Suppressor macrophage treated with lipopolysaccharide for 1 hour (primary cell): Measurements from ENCODE around the gene TMEM72.
A peak's percentile ranks its signal among the peaks of the same experiment; 100 is the strongest.

Source experiments
- DNase-seq, 3 donors: peaks; one replicate each; pipeline ENCODE4 v3.0.0-alpha.2; 2020 to 2022

TMEM72 gene

DNA sequence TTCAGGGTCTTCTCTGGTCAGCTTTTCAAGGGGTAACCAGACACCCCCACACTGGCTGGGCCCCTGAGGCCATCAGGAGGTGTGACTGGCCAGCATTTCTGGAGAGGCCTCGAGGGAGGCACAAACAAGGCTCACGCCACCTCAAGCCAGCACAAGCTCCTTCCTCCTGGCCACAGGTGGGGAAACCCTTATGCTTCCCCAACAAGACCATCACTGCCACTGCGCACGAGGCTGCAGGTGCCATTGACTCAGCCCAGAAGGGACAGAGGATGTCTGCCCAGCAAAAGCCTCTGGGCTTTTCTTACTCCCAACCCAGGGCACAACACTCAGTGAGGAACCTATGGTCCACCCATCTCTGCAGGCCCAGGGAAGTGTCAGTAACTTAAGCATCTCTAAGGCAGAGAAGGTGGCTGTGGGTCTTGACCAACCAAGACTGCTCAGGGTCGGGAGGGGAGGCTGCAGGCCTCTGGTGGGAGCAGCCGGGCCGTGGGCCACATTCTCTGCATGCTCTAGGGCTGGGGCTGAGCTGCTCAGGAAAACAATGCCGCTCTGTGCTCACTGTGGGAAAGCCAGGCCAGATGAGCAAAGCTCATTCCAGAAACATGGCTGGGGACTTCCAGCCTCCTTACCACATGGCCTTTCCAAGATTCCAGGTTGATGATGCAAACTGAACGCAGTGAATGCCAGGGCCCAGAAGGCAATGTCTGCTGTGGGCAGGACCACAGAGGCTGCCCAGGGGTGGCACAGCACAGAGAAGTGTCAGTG lies 24.2 kb downstream of the TMEM72 start:
- peak in 1 of 3 donors; percentile 37 for DNase-seq

- DNase-seq = no peak
Measured at GRCh38 chr10:44935966-44936295, 24.8 kb downstream of the TMEM72 start.

DNA sequence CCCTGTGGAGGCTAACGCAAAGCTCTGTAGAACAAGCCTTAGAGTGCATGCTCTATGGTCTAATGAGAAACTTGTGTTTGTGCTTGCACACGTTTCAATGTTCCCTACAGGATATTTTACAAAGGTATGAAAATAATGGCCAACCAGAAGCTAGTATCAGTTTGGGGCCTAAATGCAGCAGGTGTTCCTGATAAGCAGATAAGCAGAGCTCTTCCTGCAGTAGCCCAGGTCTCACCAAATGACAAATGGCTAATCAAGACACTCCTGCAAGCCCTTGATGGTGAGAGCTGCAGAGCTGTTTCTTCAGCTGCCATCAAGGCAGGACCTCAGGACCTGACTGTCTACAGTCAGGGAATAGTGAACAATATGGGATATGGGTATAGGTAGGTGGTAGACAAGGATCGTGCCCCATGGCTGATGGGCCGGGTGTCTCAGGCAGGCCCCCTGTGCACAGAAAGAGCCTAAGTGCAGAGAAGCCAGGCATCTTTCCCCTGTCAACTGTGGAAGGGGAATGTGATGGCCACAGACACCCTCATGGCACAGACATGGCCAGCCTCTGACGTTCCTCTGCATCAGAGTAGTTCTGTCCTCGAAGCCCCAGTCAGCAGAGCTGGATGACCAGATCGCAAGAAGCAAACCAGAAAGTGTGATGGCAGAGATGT lies 25.3 kb downstream of the TMEM72 start:
- DNase-seq = no peak

- DNase-seq = peak in 2 of 3 donors; percentile 48 to 74
Measured at GRCh38 chr10:44937196-44938005, 26.3 kb downstream of the TMEM72 start.

GRCh38 chr10:44938956-44939355 lies 27.8 kb downstream of the TMEM72 start:
- peak in 2 of 3 donors; percentile 60 to 76 for DNase-seq

- peak; percentile 56 to 79 (median 71) for DNase-seq
Measured at GRCh38 chr10:44939691-44940401, 28.7 kb downstream of the TMEM72 start.

DNA sequence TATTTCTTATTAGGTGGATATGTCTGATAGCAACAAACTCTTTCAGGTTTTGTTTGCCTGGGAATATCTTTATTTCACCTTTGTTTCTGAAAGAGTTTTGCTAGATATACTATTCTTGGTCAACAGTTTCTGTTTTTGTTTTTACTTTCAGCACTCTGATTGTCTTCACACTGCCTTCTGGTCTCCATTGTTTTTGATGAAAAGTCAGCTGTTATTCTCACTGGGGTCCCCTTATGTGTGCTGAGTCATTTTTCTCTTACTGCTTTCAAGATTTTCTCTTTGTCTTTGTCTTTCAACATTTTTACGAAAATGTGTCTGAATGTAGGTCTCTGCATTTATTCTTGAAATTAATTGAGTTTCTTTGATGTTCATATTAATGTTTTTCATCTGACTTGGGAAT lies 33.2 kb downstream of the TMEM72 start:
- no peak for DNase-seq

DNA sequence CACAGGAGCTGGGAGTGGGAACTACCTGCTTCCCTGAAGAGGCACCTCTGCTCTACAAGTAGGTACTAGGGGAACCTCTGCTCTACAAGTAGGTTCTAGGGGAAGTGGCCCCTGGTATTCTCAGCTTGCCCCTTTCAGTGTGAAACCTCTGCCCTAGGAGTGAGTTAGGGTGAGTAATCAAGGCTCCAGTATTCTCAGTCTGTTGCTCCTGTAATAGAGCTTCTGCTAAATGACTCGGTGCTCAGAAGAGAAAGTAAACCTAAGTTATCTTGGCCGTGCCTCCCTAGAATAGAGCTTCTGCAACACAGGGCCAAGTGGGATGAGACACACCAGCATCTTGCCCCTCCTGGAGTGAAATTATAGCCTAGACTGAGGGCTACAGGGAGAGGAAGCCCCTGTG lies 35.1 kb downstream of the TMEM72 start:
- peak; percentile 71 to 89 (median 77) for DNase-seq

- DNase-seq = peak; percentile 90 to 98 (median 94)
Measured at GRCh38 chr10:44947371-44948152, 36.4 kb downstream of the TMEM72 start.

DNA sequence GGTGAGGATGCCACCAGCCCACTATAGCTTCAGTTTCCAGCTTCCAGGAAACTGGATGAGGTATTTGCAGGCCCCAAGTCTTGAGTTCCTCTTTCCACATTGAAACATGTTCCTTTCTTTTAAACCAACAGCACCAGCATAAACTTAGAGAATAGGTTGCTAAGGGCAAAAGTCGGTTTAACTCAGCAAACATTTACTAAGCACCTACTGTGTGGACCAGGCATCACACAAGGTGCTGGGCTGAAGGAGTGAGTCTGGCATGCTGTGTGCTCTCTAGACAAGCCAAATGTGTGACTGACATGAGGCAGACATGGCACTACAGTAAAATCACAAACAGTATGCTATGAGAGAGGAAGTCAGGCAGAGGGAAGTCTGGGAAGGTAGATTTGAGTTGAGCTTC lies 37.5 kb downstream of the TMEM72 start:
- DNase-seq = peak in 2 of 3 donors; percentile 51 to 68

- no peak for DNase-seq
Measured at GRCh38 chr10:44949127-44949802, 38.1 kb downstream of the TMEM72 start.

DNA sequence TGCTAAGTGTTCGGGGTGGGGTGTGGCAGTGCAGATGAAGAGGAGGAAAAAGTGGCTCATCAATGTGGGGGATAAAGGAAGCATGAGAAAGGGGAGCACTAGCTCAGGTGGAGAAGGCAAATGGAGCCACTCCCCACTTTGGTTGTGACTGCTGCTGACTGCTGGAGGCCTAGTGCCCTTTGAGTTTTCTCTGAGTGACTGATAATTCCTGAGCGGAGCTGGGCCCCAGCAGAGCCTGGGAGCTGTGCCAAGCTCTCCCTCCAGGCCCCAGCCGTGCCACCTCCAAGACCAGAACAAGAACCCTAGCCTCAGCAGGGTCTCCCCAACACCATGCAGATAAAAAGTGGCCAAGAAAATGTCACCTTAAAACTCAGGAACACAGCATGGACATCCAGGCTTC lies 38.8 kb downstream of the TMEM72 start:
- no peak for DNase-seq

GRCh38 chr10:44950326-44951225 lies 39.4 kb downstream of the TMEM72 start:
- no peak for DNase-seq

GRCh38 chr10:44951576-44952226 lies 40.6 kb downstream of the TMEM72 start:
- DNase-seq = no peak

DNA sequence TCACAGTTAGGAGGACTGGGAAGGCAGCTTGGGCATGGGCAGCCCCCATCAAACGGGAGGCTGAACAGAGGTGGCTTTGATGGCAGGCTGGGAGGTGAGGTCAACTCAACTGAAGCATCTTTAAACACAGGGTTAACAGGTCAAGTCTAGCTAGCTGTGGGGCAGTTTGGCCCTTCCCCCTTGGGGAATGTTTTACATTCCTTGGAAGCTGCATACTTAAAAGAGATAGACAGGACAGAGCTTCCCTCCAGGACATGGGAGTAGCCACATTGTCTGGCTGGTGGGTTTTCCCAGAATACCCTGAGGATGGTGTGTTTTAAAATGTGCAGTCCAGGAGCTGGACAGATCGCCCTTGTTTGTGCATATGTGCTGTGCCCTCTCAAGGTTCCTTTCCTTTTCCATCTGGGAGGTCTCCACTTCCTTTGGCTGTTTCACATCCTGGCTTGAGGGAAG lies 41.7 kb downstream of the TMEM72 start:
- no peak for DNase-seq

DNA sequence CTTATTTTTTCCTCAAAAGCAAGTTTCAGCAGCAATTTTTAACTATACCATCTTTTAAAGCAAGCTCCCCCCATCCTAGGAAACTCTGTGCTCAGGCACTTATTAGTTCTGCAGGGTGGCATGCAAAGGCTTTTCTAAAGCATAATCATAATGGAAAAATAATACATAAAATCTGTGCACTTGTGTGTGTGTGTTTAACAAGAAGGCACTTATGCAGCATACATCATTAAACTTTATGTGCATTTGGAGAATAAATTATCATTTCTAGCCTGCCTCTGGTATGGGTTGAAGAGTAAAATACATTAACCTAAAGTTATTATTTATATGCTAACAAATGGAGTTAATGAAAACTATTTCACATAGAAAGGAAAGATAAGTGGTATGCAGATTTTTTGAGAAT lies 42.9 kb downstream of the TMEM72 start:
- DNase-seq = no peak

DNA sequence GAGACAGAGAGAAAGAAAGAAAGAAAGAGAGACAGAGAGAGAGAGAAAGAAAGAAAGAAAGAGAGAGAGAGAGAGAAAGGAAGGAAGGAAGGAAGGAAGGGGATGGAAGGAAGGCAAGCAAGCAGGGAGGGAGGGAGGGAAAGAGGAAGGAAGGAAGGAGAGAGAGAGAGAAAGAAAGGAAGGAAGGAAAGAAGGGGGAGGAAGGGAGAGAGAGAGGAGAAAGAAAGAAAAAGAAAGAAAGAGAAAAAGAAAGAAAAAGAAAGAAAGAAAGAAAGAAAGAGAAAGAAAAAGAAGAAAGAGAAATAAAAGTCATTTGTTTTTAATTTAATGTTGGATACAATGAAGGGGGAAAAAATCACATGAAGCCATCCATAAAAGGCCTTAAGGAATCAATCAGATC lies 43.8 kb downstream of the TMEM72 start:
- no peak for DNase-seq

GRCh38 chr10:44955413-44956070 lies 44.4 kb downstream of the TMEM72 start:
- no peak for DNase-seq

- peak in 2 of 3 donors; percentile 59 to 74 for DNase-seq
Measured at GRCh38 chr10:44956226-44956625, 45.1 kb downstream of the TMEM72 start.
